IMR-90 (cell line): ENCODE data around the gene CASQ1. TPM values are rescaled to one million over a fixed set of nuclear protein-coding genes. Genes with fewer than 3 reads are reported as not detected.

Experiments
- ATAC-seq: fragments of 200-7000 bp; cut with Tn5 transposase; 2 replicates; pipeline ENCODE4 v1.9.1; 2020; ENCODE audit warnings: low read depth, mild to moderate bottlenecking, moderate library complexity
- BruUV-seq: library from RNA; stranded (reverse); fragments of 400-500 nt; replicated peaks from 2 replicates; lab custom pipeline; 2021; lab: Mats Ljungman, UMichigan
- CTCF ChIA-PET: fragments of 300-600 bp; formaldehyde crosslinking; extraction: SDS; loops from one replicate; lab custom pipeline; 2021; ENCODE audit warnings: antibody characterized with exemption; lab: Yijun Ruan, JAX
- POLR2A ChIA-PET: fragments of 300-600 bp; sonication (Branson Sonifier 250); formaldehyde crosslinking; loops from one replicate; lab custom pipeline; 2022; ENCODE audit warnings: antibody characterized with exemption; ENCODE audit not compliant: unreplicated experiment; lab: Charles Lee
- DNase-seq: peaks from one replicate; pipeline ENCODE4 v3.0.0; 2013
- H2AFZ ChIP-seq: replicated peaks from 2 replicates; pipeline ENCODE3; 2013; ENCODE audit warnings: low read length, mild to moderate bottlenecking; ENCODE audit not compliant: poor library complexity
- H2AK5ac ChIP-seq: 2 replicates; pipeline ENCODE4 v1.6.1; 2013; ENCODE audit warnings: low read depth, low read length, inconsistent platforms
- H2AK9ac ChIP-seq: replicated peaks from 2 replicates; pipeline ENCODE3; 2013; ENCODE audit warnings: mild to moderate bottlenecking, low read depth, low read length, moderate library complexity; ENCODE audit not compliant: poor library complexity
- H2BK120ac ChIP-seq: 2 replicates; pipeline ENCODE4 v1.6.1; 2013; ENCODE audit warnings: low read depth, low read length, inconsistent platforms
- H2BK15ac ChIP-seq: 3 replicates; pipeline ENCODE4 v1.6.1; 2013; ENCODE audit warnings: low read depth, low read length, inconsistent platforms
- H2BK20ac ChIP-seq: 2 replicates; pipeline ENCODE4 v1.6.1; 2013; ENCODE audit warnings: low read depth, mild to moderate bottlenecking, inconsistent platforms, low read length, moderate library complexity
- H2BK5ac ChIP-seq: 2 replicates; pipeline ENCODE4 v1.6.1; 2013; ENCODE audit warnings: mild to moderate bottlenecking, low read depth, low read length, inconsistent platforms; ENCODE audit not compliant: poor library complexity, severe bottlenecking
- H3K14ac ChIP-seq: replicated peaks from 2 replicates; pipeline ENCODE4 v1.6.1; 2013; ENCODE audit warnings: low read depth, low read length, inconsistent platforms
- H3K18ac ChIP-seq: 2 replicates; pipeline ENCODE4 v1.6.1; 2013; ENCODE audit warnings: low read depth, low read length, control low read depth
- H3K23ac ChIP-seq: 2 replicates; pipeline ENCODE4 v1.6.1; 2013; ENCODE audit warnings: low read depth, low read length, inconsistent platforms
- H3K27ac ChIP-seq: 2 replicates; pipeline ENCODE4 v1.5.1; 2013; ENCODE audit warnings: mild to moderate bottlenecking, control low read depth, low read length; ENCODE audit not compliant: insufficient read depth
- H3K27me3 ChIP-seq: 2 replicates; pipeline ENCODE4 v1.6.1; 2013; ENCODE audit warnings: low read length; ENCODE audit not compliant: control insufficient read depth, insufficient read depth
- H3K36me3 ChIP-seq: 2 replicates; pipeline ENCODE4 v1.6.1; 2013; ENCODE audit warnings: low read length, mixed read lengths; ENCODE audit not compliant: control insufficient read depth, insufficient read depth
- H3K4ac ChIP-seq: 2 replicates; pipeline ENCODE4 v1.6.1; 2013; ENCODE audit warnings: low read depth, low read length, inconsistent platforms
- H3K4me1 ChIP-seq: 2 replicates; pipeline ENCODE4 v1.6.1; 2013; ENCODE audit warnings: low read length, mixed read lengths; ENCODE audit not compliant: control insufficient read depth, insufficient read depth
- H3K4me2 ChIP-seq: 2 replicates; pipeline ENCODE4 v1.6.1; 2013; ENCODE audit warnings: low read depth, mild to moderate bottlenecking, control low read depth, low read length, moderate library complexity
- H3K4me3 ChIP-seq: 2 replicates; pipeline ENCODE4 v1.5.1; 2013; ENCODE audit warnings: low read depth, mild to moderate bottlenecking, control low read depth, low read length, moderate library complexity; ENCODE audit not compliant: insufficient read depth
- H3K56ac ChIP-seq: 2 replicates; pipeline ENCODE4 v1.6.1; 2013; ENCODE audit warnings: low read length, inconsistent platforms; ENCODE audit not compliant: insufficient read depth; ENCODE audit errors: extremely low read depth
- H3K79me1 ChIP-seq, 2 experiments: 2 replicates each; pipeline ENCODE4 v1.6.1; 2013; ENCODE audit warnings: low read length in 2 of 2, inconsistent platforms in 1 of 2, low read depth in 1 of 2
- H3K9ac ChIP-seq: 2 replicates; pipeline ENCODE4 v1.6.1; 2013; ENCODE audit warnings: low read depth, low read length, control low read depth
- H3K9me1 ChIP-seq: 2 replicates; pipeline ENCODE4 v1.6.1; 2013; ENCODE audit warnings: low read length, inconsistent platforms; ENCODE audit not compliant: insufficient read depth
- H3K9me3 ChIP-seq: 2 replicates; pipeline ENCODE4 v1.6.1; 2013; ENCODE audit warnings: low read length; ENCODE audit not compliant: control insufficient read depth, insufficient read depth
- H4K20me1 ChIP-seq: 2 replicates; pipeline ENCODE4 v1.6.1; 2013; ENCODE audit warnings: low read length, inconsistent platforms; ENCODE audit not compliant: insufficient read depth
- H4K5ac ChIP-seq: 2 replicates; pipeline ENCODE4 v1.6.1; 2013; ENCODE audit warnings: mild to moderate bottlenecking, low read depth, low read length, control low read depth
- H4K8ac ChIP-seq, 2 experiments: 2 replicates each; pipeline ENCODE4 v1.6.1; 2013; ENCODE audit warnings: low read depth in 2 of 2, low read length in 2 of 2, control low read depth in 1 of 2, inconsistent platforms in 1 of 2
- H4K91ac ChIP-seq: 2 replicates; pipeline ENCODE4 v1.6.1; 2013; ENCODE audit warnings: low read depth, low read length, inconsistent platforms; ENCODE audit not compliant: insufficient read depth
- BHLHE40 ChIP-seq: fragments of 150-350 bp; IDR thresholded peaks from 2 replicates; pipeline ENCODE4 v1.6.1; 2016; ENCODE audit warnings: mild to moderate bottlenecking, low read depth, low read length
- CEBPB ChIP-seq: IDR thresholded peaks from 2 replicates; pipeline ENCODE4 v1.6.1; 2012; ENCODE audit warnings: low read depth, low read length, improper control_type of control experiment
- CHD1 ChIP-seq: IDR thresholded peaks from 2 replicates; pipeline ENCODE4 v1.6.1; 2012; ENCODE audit warnings: low read depth, low read length, improper control_type of control experiment
- CTCF ChIP-seq: conservative IDR thresholded peaks from 2 replicates; pipeline ENCODE4 v1.5.1; 2012; ENCODE audit warnings: mild to moderate bottlenecking, low read depth, low read length, improper control_type of control experiment
- ELK1 ChIP-seq: fragments of 150-350 bp; IDR thresholded peaks from 2 replicates; pipeline ENCODE4 v1.6.1; 2016; ENCODE audit warnings: low read depth, mild to moderate bottlenecking, low read length, moderate library complexity, borderline replicate concordance
- FOS ChIP-seq: fragments of 150-350 bp; IDR thresholded peaks from 2 replicates; pipeline ENCODE4 v1.6.1; 2016; ENCODE audit warnings: low read depth, low read length
- MAFK ChIP-seq: IDR thresholded peaks from 2 replicates; pipeline ENCODE4 v1.6.1; 2012; ENCODE audit warnings: low read depth, low read length, improper control_type of control experiment
- MAZ ChIP-seq: IDR thresholded peaks from 2 replicates; pipeline ENCODE4 v1.6.1; 2012; ENCODE audit warnings: low read depth, mild to moderate bottlenecking, low read length, improper control_type of control experiment, moderate library complexity, borderline replicate concordance
- MXI1 ChIP-seq: IDR thresholded peaks from 2 replicates; pipeline ENCODE4 v1.6.1; 2012; ENCODE audit warnings: low read depth, mild to moderate bottlenecking, low read length, moderate library complexity, borderline replicate concordance
- NFE2L2 ChIP-seq: fragments of 150-350 bp; IDR thresholded peaks from 2 replicates; pipeline ENCODE4 v1.6.1; 2016; ENCODE audit warnings: low read depth, mild to moderate bottlenecking, low read length
- POLR2A ChIP-seq: IDR thresholded peaks from 2 replicates; pipeline ENCODE4 v1.6.1; 2012; ENCODE audit warnings: mild to moderate bottlenecking, low read depth, low read length
- RAD21 ChIP-seq: IDR thresholded peaks from 2 replicates; pipeline ENCODE4 v1.6.1; 2012; ENCODE audit warnings: low read length, improper control_type of control experiment
- RCOR1 ChIP-seq: IDR thresholded peaks from 2 replicates; pipeline ENCODE4 v1.6.1; 2012; ENCODE audit warnings: mild to moderate bottlenecking, low read length, improper control_type of control experiment; ENCODE audit not compliant: insufficient replicate concordance
- RFX5 ChIP-seq: IDR thresholded peaks from 2 replicates; pipeline ENCODE4 v1.8.0; 2012; ENCODE audit warnings: low read depth, mild to moderate bottlenecking, low read length, moderate library complexity
- SMC3 ChIP-seq: fragments of 150-350 bp; IDR thresholded peaks from 2 replicates; pipeline ENCODE4 v1.6.1; 2016; ENCODE audit warnings: low read depth, mild to moderate bottlenecking, antibody characterized with exemption, low read length, moderate library complexity
- USF2 ChIP-seq: fragments of 150-350 bp; IDR thresholded peaks from 2 replicates; pipeline ENCODE4 v1.6.1; 2017; ENCODE audit warnings: mild to moderate bottlenecking, antibody characterized with exemption, low read length, low read depth
- whole genome bisulfite sequencing, 2 experiments: methylation state at CpG; one replicate each; pipeline versions ENCODE4 v1.1.5 to v1.1.7; 2013; ENCODE audit warnings: missing lambda C conversion rate in 2 of 2; ENCODE audit not compliant: insufficient read length in 1 of 2; ENCODE audit errors: extremely low coverage in 2 of 2; 5-methylcytosine and 5-hydroxymethylcytosine counted together
- dilution Hi-C: fragments of 300-500 bp; cut with HindIII; formaldehyde crosslinking; loops from one replicate; pipeline ENCODE4 v1.14.3; 2018; ENCODE audit warnings: low sequenced_read_pairs; ENCODE audit not compliant: unreplicated experiment
- in situ Hi-C: fragments of 300-500 bp; cut with MboI; formaldehyde crosslinking; loops from 3 replicates; pipeline ENCODE4 v1.14.3; 2019; ENCODE audit warnings: low sequenced_read_pairs, inconsistent platforms, mixed read lengths
- intact Hi-C: fragments of 100-400 bp; cut with micrococcal nuclease; formaldehyde crosslinking; loops from 2 replicates; pipeline ENCODE4 v1.10.0; 2022
- polyA plus RNA-seq, 3 experiments: library from polyadenylated mRNA; depleted of rRNA; stranded (reverse); fragments of >200 nt; gene quantifications; 2 replicates each; pipeline ENCODE4 v1.2.3, GENCODE V29; 2012; ENCODE audit warnings: low replicate concordance in 1 of 3
- total RNA-seq: library from RNA; depleted of rRNA; stranded (reverse); fragments of >200 nt; gene quantifications from 2 replicates; pipeline ENCODE4 v1.2.3, GENCODE V29; 2012

CASQ1 gene
- total and polyA plus RNA-seq, 2 of the 4 experiments (the other 2 are of a cell fraction) = 0.18 to 0.21 TPM

GRCh38 chr1:160167056-160167455 lies 23.3 kb upstream of the CASQ1 start:
- Histone ChIP-seq H4K8ac (no peak overlapping the region), H3K27me3 (peaks cover 36% of the 10 kb centered on the region), H2AFZ (no peak overlapping the region), H3K4ac (no peak overlapping the region), H2BK15ac (no peak overlapping the region), H2BK120ac (no peak overlapping the region), H2BK5ac (no peak overlapping the region), H2BK20ac (no peak overlapping the region), H3K9ac (no peak overlapping the region), H3K4me1 (0 out of 2 replicates have a peak, but pooled peaks cover 2% of the 10 kb centered on the region), H2AK5ac (no peak overlapping the region), H3K27ac (no peak overlapping the region), H3K36me3 (no peaks in the 10 kb centered on the region), H3K4me3 (no peak overlapping the region), H3K4me2 (no peak overlapping the region), H3K9me3 (no peaks in the 10 kb centered on the region), H3K79me1 (no peaks in the 10 kb centered on the region), H3K18ac (no peak overlapping the region), H4K5ac (no peak overlapping the region), H3K14ac (no peak overlapping the region), H4K91ac (no peak overlapping the region), H3K9me1 (no peaks in the 10 kb centered on the region), H2AK9ac (no peak overlapping the region), H3K23ac (no peak overlapping the region), H4K20me1 (no peaks in the 10 kb centered on the region), H3K56ac (no peak overlapping the region)
- dilution Hi-C loops = no loop called here
- DNase-seq (no peak), ATAC-seq (no peak)
- no CpG with 5 or more reads among the region's 4 CpGs for WGBS, 2 experiments
- BruUV-seq = no TSS peak
- CTCF ChIA-PET = no interaction called here
- in situ Hi-C loops = no loop called here
- POLR2A ChIA-PET = no interaction called here
- TF ChIP-seq USF2 (no peak), MXI1 (no peak), SMC3 (no peak), RAD21 (no peak), MAFK (no peak), CEBPB (no peak), BHLHE40 (no peak), ELK1 (no peak), CTCF (no peak), POLR2A (no peak), NFE2L2 (no peak), MAZ (no peak), CHD1 (no peak), FOS (no peak), RCOR1 (no peak), RFX5 (no peak)
- intact Hi-C loops = no loop called here
